Astrocyte (in vitro differentiated cells and primary cell): Measurements from ENCODE around the gene PDK1.

Experiments used
- CTCF ChIP-seq: IDR thresholded peaks from 2 replicates; pipeline ENCODE4 v1.5.1; 2011; ENCODE audit warnings: low read depth, mild to moderate bottlenecking, inconsistent platforms, low read length, moderate library complexity; ENCODE audit not compliant: insufficient read depth
- EZH2 ChIP-seq: IDR thresholded peaks from 2 replicates; pipeline ENCODE4 v1.6.1; 2012; ENCODE audit warnings: mild to moderate bottlenecking, low read length, inconsistent platforms; ENCODE audit not compliant: insufficient read depth

- TF ChIP-seq CTCF, result no peak
- no peak for TF ChIP-seq EZH2
These were observed 87.3 kb downstream of the PDK1 start for GRCh38 chr2:172643142-172643541.
